GM06990 (cell line): ENCODE results near the gene ARHGAP44.

Experiments used
- DNase-seq: peaks from one replicate; pipeline ENCODE4 v3.0.0-alpha.2; 2011; ENCODE audit not compliant: insufficient read length; ENCODE audit errors: extremely low read depth
- H3K27me3 ChIP-seq: replicated peaks from 2 replicates; pipeline ENCODE4 v1.6.0; 2011; ENCODE audit warnings: low read length; ENCODE audit not compliant: control insufficient read depth, insufficient read depth
- H3K36me3 ChIP-seq: 2 replicates; pipeline ENCODE4 v1.5.1; 2011; ENCODE audit warnings: low read length; ENCODE audit not compliant: control insufficient read depth, insufficient read depth
- H3K4me3 ChIP-seq: replicated peaks from 2 replicates; pipeline ENCODE4 v1.5.1; 2011; ENCODE audit warnings: low read depth, mild to moderate bottlenecking, control low read depth, low read length
- TF ChIP-seq, protein P1 (sequence below): IDR thresholded peaks from 2 replicates; pipeline ENCODE4 v1.5.1; 2011; ENCODE audit warnings: low read length, control low read depth, mild to moderate bottlenecking, inconsistent platforms; ENCODE audit not compliant: insufficient read depth, poor library complexity, severe bottlenecking

ARHGAP44 gene

DNA sequence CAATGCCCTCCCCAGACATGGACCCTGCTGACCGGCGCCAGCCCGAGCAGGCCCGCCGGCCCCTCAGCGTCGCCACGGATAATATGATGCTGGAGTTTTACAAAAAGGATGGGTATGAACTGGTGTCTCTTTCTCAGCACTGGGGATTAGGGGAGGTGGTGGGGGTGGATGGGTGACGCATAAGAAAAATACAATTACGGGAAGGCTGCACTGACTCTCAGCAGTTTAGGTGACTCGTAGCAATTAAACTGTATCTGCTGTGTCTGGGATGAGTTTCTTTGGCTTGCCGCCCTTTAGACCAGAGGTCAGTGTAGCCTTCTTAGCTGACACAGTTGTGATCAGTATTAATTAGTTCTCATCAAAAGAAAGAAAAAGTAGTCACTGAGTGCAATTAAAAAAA lies 169.5 kb downstream of the ARHGAP44 start:
- Histone ChIP-seq H3K36me3 (peaks cover 2% of the 10 kb centered on the region), H3K27me3 (no peaks in the 10 kb centered on the region), H3K4me3 (no peak overlapping the region)
- TF ChIP-seq, protein P1, sequence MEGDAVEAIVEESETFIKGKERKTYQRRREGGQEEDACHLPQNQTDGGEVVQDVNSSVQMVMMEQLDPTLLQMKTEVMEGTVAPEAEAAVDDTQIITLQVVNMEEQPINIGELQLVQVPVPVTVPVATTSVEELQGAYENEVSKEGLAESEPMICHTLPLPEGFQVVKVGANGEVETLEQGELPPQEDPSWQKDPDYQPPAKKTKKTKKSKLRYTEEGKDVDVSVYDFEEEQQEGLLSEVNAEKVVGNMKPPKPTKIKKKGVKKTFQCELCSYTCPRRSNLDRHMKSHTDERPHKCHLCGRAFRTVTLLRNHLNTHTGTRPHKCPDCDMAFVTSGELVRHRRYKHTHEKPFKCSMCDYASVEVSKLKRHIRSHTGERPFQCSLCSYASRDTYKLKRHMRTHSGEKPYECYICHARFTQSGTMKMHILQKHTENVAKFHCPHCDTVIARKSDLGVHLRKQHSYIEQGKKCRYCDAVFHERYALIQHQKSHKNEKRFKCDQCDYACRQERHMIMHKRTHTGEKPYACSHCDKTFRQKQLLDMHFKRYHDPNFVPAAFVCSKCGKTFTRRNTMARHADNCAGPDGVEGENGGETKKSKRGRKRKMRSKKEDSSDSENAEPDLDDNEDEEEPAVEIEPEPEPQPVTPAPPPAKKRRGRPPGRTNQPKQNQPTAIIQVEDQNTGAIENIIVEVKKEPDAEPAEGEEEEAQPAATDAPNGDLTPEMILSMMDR = no peak
- DNase-seq = no peak

DNA sequence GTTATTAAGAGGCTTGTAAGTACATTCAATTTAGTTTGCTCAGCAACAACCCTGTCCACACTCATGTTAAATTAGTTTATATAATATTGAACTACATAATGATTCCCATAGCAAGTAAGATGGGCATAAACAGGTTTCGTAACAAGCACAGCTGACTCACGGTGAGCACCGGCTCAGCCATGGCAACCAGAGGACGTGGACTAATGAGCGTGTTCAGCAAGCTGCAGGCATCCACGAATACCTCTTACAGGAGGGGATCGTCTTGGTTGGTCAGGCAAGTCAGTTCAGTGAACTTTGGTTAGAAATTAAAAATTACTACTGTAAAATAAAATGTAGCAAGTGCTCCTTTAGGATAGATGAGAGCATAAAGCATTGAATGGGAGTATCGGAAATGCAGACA lies 170.1 kb downstream of the ARHGAP44 start:
- Histone ChIP-seq H3K4me3 (no peak overlapping the region), H3K27me3 (no peaks in the 10 kb centered on the region), H3K36me3 (peaks cover 2% of the 10 kb centered on the region)
- no peak for DNase-seq
- TF ChIP-seq, protein P1 = no peak

DNA sequence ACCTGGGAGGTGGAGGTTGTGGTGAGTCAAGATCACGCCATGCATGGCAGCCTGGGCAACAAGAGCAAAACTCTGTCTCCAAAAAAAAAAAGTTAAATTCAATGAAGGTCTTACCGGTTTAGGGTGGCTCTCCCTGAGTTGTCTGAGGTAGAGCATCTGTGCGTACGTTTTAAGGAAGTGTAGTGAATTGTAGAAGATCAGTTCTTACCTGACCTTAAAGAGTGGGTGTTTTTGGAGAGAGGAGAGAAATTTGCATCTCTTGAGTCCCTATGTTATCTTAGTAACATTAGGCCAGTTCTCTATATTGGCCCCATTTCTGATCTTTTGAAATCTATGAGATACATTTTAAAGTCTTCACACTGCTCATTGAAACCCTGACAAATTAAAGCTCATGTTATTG lies 172.4 kb downstream of the ARHGAP44 start:
- no peak for DNase-seq
- Histone ChIP-seq H3K27me3 (no peaks in the 10 kb centered on the region), H3K36me3 (peaks cover 3% of the 10 kb centered on the region), H3K4me3 (no peak overlapping the region)
- TF ChIP-seq, protein P1 = no peak

DNA sequence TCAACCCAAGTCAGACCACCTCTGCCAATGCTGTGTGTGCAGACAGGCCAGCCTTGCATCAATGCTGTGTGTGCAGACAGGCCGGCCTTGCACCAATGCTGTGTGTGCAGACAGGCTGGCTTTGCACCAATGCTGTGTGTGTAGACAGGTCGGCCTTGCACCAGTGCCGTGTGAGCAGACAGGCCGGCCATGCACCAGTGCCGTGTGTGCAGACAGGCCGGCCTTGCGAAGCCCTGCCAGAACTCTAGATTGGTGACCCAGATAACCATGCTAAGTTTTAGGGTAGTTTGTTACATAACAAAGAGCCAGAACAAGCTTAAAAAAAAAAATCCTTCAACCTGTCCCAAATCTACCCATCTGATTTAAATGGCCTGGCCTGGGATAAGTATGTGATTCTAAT lies 174.2 kb downstream of the ARHGAP44 start:
- H3K4me3 ChIP-seq = no peak overlapping the region
- no peak for DNase-seq
- TF ChIP-seq, protein P1 = no peak
- H3K36me3 ChIP-seq = peaks cover 1% of the 10 kb centered on the region
- H3K27me3 ChIP-seq = no peaks in the 10 kb centered on the region

DNA sequence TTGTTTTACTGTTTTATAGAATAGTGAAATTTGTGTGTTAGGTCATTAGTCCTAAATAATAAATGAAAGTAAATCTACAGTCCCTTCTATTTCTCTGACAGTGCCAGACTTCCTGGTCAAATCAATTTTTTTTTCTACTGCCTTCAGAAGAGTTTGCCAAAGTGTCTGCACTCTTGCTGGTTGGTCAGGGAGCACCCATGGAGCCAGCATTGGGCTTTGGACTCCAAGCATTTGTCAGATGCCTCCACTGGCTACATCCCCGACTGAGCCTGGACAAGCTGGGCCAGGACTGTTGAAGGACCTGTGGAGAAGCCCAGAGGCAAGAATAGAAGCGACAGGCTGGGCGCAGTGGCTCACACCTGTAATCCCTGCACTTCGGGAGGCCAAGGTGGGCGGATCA lies 174.9 kb downstream of the ARHGAP44 start:
- no peak overlapping the region for H3K4me3 ChIP-seq
- TF ChIP-seq, protein P1 = no peak
- DNase-seq = no peak
- H3K36me3 ChIP-seq = peaks cover 1% of the 10 kb centered on the region
- H3K27me3 ChIP-seq = no peaks in the 10 kb centered on the region

DNA sequence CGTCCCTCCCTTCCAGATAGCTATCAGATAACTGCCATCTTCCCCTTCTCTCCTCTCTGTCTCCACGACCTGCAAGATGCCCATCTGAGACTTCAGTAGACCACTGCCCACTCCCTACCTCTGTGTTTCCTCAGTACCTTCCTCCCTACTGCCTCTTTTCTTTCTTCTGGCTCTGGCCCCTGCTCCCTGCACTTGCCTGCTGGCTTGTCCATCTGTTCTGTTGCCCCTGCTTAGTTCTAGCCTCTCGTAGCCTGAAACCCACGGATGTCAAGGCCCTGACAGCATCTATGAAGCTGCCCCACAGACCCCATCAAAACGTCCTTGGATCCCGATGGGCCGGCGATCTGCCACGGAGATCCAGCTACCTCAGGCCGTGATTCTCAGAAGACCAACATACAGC lies 175.5 kb downstream of the ARHGAP44 start:
- DNase-seq = no peak
- Histone ChIP-seq H3K27me3 (no peaks in the 10 kb centered on the region), H3K36me3 (peaks cover 1% of the 10 kb centered on the region), H3K4me3 (no peak overlapping the region)
- TF ChIP-seq, protein P1 = no peak
